ENCODE results near the gene MS4A4E. TPM values are rescaled to one million over a fixed set of nuclear protein-coding genes. Genes with fewer than 3 reads are reported as not detected.

The MS4A4E gene
- total and polyA plus RNA-seq, 2 of the 8 experiments (the other 6 are each of a cell fraction or from before 2014, with no cell fraction given), result not detected

GRCh38 chr11:60230681-60231080, 12.3 kb downstream of the MS4A4E start:
- H2AFZ ChIP-seq (ENCODE audit: low read length), result no peak overlapping the region
- no peak overlapping the region for H3K4me3 ChIP-seq (ENCODE audit: extremely low read depth in 1 of 4, insufficient read depth in 2 of 4, low read depth in 3 of 4, low read length in 4 of 4)
- H2BK12ac ChIP-seq (ENCODE audit: low read depth, low read length), result no peak overlapping the region
- H3K18ac ChIP-seq (ENCODE audit: extremely low read depth, low read length), result no peak overlapping the region
- TF ChIP-seq TBP (IDR thresholded peaks at IDR 0.05; ENCODE audit: low read depth, low read length) (no peak), HDAC6 (IDR thresholded peaks at IDR 0.05; ENCODE audit: low read depth, low read length) (no peak), FOSL1 (IDR thresholded peaks at IDR 0.05; ENCODE audit: insufficient read depth, low read depth, low read length) (no peak), POU5F1 (IDR thresholded peaks at IDR 0.05; ENCODE audit: low read depth, low read length) (no peak), RAD21 (IDR thresholded peaks at IDR 0.05 in 1 of 2, conservative IDR thresholded peaks at IDR 0.05 in 1 of 2; ENCODE audit: low read depth in 2 of 2, low read length in 2 of 2) (no peak), ASH2L (IDR thresholded peaks at IDR 0.05; ENCODE audit: low read length) (no peak), CHD1 (IDR thresholded peaks at IDR 0.05; ENCODE audit: low read depth, low read length) (no peak), KDM1A (IDR thresholded peaks at IDR 0.05; ENCODE audit: borderline replicate concordance, low read length) (no peak), BCL11A (IDR thresholded peaks at IDR 0.05; ENCODE audit: low read depth in 2 of 2, low read length in 2 of 2) (no peak), USF2 (IDR thresholded peaks at IDR 0.05; ENCODE audit: low read length) (no peak)
- H3K9me3 ChIP-seq (ENCODE audit: insufficient read depth in 2 of 2, low read depth in 1 of 2, low read length in 1 of 2), result no peaks in the 10 kb centered on the region
- H3K23me2 ChIP-seq (ENCODE audit: low read depth, low read length), result no peaks in the 10 kb centered on the region
- no peaks in the 10 kb centered on the region for H3K79me1 ChIP-seq (ENCODE audit: low read depth, low read length)
- no peak overlapping the region for H2AK5ac ChIP-seq (ENCODE audit: low read depth, low read length)
- no peaks in the 10 kb centered on the region for H4K20me1 ChIP-seq (replicated peaks in 1 of 2; ENCODE audit: control insufficient read depth in 1 of 2, insufficient read depth in 2 of 2, low read length in 2 of 2)
- H3K14ac ChIP-seq (ENCODE audit: insufficient read length), result no peak overlapping the region
- no peak overlapping the region for H3K9ac ChIP-seq (replicated peaks in 1 of 4; ENCODE audit: extremely low read depth in 1 of 4, low read depth in 3 of 4, low read length in 3 of 4)
- H2BK120ac ChIP-seq (replicated peaks; ENCODE audit: low read depth, low read length), result no peak overlapping the region
- H2BK20ac ChIP-seq (ENCODE audit: low read length), result no peak overlapping the region
- no peak overlapping the region for H4K91ac ChIP-seq (replicated peaks; ENCODE audit: insufficient read length, low read length)
- 78% methylated on average over 1 of the region's 1 CpG; no CpG with 5 or more reads in 1 of the 2 experiments for WGBS, 2 experiments (ENCODE audit: extremely low coverage in 1 of 2, insufficient coverage in 1 of 2, insufficient read length in 1 of 2, insufficient replicate concordance in 2 of 2, low coverage in 1 of 2, low lambda C conversion rate in 2 of 2, missing lambda C conversion rate in 1 of 2)
- H2BK5ac ChIP-seq (ENCODE audit: low read depth, low read length), result no peak overlapping the region
- no peaks in the 10 kb centered on the region for H3K79me2 ChIP-seq (ENCODE audit: control insufficient read depth in 1 of 2, insufficient read depth in 2 of 2, low read length in 2 of 2)
- POLR2A ChIA-PET (ENCODE audit: partially characterized antibody), result no interaction called here
- no peaks in the 10 kb centered on the region for H3K4me1 ChIP-seq (replicated peaks in 1 of 4; ENCODE audit: control insufficient read depth in 3 of 4, insufficient read depth in 4 of 4, low read length in 3 of 4)
- DNase-seq (ENCODE audit: low read depth in 1 of 2, low spot score in 2 of 2) (no peak), FAIRE-seq (no peak)
- no peak overlapping the region for H3K27ac ChIP-seq (ENCODE audit: low read depth, low read length)
- no peak overlapping the region for H3K4me2 ChIP-seq (ENCODE audit: insufficient read depth in 1 of 2, low read depth in 2 of 2, low read length in 2 of 2)
- H4K8ac ChIP-seq (ENCODE audit: extremely low read depth, insufficient read depth, low read length), result no peak overlapping the region
- H3K27me3 ChIP-seq (replicated peaks in 1 of 4; ENCODE audit: control insufficient read depth in 3 of 4, extremely low read depth in 1 of 4, insufficient read depth in 3 of 4, low read length in 3 of 4), result no peaks in the 10 kb centered on the region
- no peaks in the 10 kb centered on the region for H3K36me3 ChIP-seq (ENCODE audit: control insufficient read depth in 2 of 4, insufficient read depth in 4 of 4, low read length in 3 of 4)
- CTCF ChIA-PET (ENCODE audit: partially characterized antibody), result interaction anchor here (0.6 to 0.7 kb wide), 3 partner anchors 15 to 415 kb away, joined by 3 to 4 read pairs (median 3); no protein-coding TSS in a partner anchor
- H3K56ac ChIP-seq (replicated peaks; ENCODE audit: insufficient read length, low read depth, low read length), result no peak overlapping the region
- no peak overlapping the region for H3K23ac ChIP-seq (ENCODE audit: insufficient read length)
- H2BK15ac ChIP-seq (ENCODE audit: low read length), result no peak overlapping the region
- H4K5ac ChIP-seq (ENCODE audit: insufficient read length, low read depth, low read length), result no peak overlapping the region
- no peak overlapping the region for H3K4ac ChIP-seq (replicated peaks; ENCODE audit: insufficient read length, low read depth, low read length)
